Ovary (tissue), 9 donors: ENCODE results near the gene TXNL1. TPM values are rescaled to one million over a fixed set of nuclear protein-coding genes. Genes with fewer than 3 reads are reported as not detected.

ENCODE experiments used
- DNase-seq, 5 donors: peaks; one replicate each; pipeline ENCODE4 v3.0.0-alpha.2; 2019 to 2020
- H3K27ac ChIP-seq, 2 donors: fragments of 200-600 bp; one replicate each; pipeline versions ENCODE4 v1.5.1 to v1.8.0; 2019 to 2022
- H3K27me3 ChIP-seq: fragments of 200-600 bp; one replicate; pipeline ENCODE4 v1.8.0; 2022
- H3K36me3 ChIP-seq: fragments of 200-600 bp; sonication (generic); one replicate; pipeline ENCODE4 v1.5.1; 2019
- H3K4me1 ChIP-seq: one replicate; pipeline ENCODE4 v1.8.1; 2013; ENCODE audit warnings: mild to moderate bottlenecking, moderate library complexity; ENCODE audit not compliant: insufficient read depth
- H3K4me3 ChIP-seq: fragments of 200-600 bp; sonication (generic); one replicate; pipeline ENCODE4 v1.5.1; 2017
- H3K9me3 ChIP-seq, 2 donors: fragments of 200-600 bp in 1 of 2; sonication (generic) in 1 of 2; one replicate each; pipeline versions ENCODE4 v1.5.1 to v1.8.1; 2013 to 2019; ENCODE audit warnings: mild to moderate bottlenecking in 1 of 2, moderate library complexity in 1 of 2
- EP300 ChIP-seq: sonication (generic); formaldehyde crosslinking; IDR thresholded peaks from one replicate; pipeline ENCODE4 v1.6.1; 2017; ENCODE audit warnings: antibody characterized with exemption
- POLR2A ChIP-seq: fragments of 450-650 bp; IDR thresholded peaks from one replicate; pipeline ENCODE4 v1.6.1; 2017; ENCODE audit warnings: antibody characterized with exemption, mild to moderate bottlenecking, moderate library complexity
- WGBS, 3 donors: extraction: QIAGEN DNeasy Blood & Tissue Kit in 1 of 3; methylation state at CpG; one replicate each; pipeline versions ENCODE4 v1.1.5 to v1.1.7; 2013 to 2017; 5-methylcytosine and 5-hydroxymethylcytosine counted together
- intact Hi-C, 4 donors: fragments of 100-400 bp; cut with DNase I; formaldehyde crosslinking; loops; one replicate each; pipeline versions ENCODE4 v1.11.0 to v1.15.1; 2022 to 2023
- polyA plus RNA-seq, 2 donors: library from polyadenylated mRNA; stranded (reverse); fragments of 200-250 nt in 1 of 2; fragments of 350-450 nt in 1 of 2; fragmentation: Illumina TruSeq in 1 of 2; extraction: RNeasy Lipid Tissue Mini Kit (QIAGEN cat#74804) in 1 of 2; gene quantifications; one replicate each; pipeline ENCODE4 v1.2.3, GENCODE V29; 2013 to 2014
- total RNA-seq, 7 donors: library from RNA; depleted of rRNA in 2 of 7; stranded (reverse); fragments of >200 nt in 2 of 7; fragmentation: NEBNext Ultra II Directional in 3 of 7; extraction: Animal tissue kit (Norgen Biotek cat#: 25700) in 3 of 7; gene quantifications; one replicate each; pipeline versions ENCODE4 v1.1.0 to v1.2.4, GENCODE V29; 2016 to 2023
- TF ChIP-seq, protein P1 (sequence below), 3 donors: fragments of 450-650 bp in 2 of 3; fragments of 200-600 bp in 1 of 3; IDR thresholded peaks; one replicate each; pipeline versions ENCODE4 v1.5.1 to v1.8.0; 2016 to 2022; ENCODE audit warnings: antibody characterized with exemption in 3 of 3, mild to moderate bottlenecking in 1 of 3
- donor health status: DM: no; HTN: no; CAD: no; lungs with moderate emphysema.
- donor health status: DM: no; HTN: no; CAD: no.
- donor health status: Bipolar disorder and iron deficiency.
- donor health status: DM: yes; HTN: yes; CAD: no.
- donor health status: DM: no; HTN: no; CAD: no.
- donor health status: DM: yes; HTN: yes; CAD: no.

Gene TXNL1
- total and polyA plus RNA-seq, 9 donors = 34.6 to 109 (median 61.9) TPM

- no peaks in the 10 kb centered on the region for H3K9me3 ChIP-seq
- DNase-seq = no peak
- H3K27me3 ChIP-seq = no peaks in the 10 kb centered on the region
- intact Hi-C loops = no loop called here
- peak overlapping the region; percentile 70 for H3K4me3 ChIP-seq
- TF ChIP-seq, protein P1, sequence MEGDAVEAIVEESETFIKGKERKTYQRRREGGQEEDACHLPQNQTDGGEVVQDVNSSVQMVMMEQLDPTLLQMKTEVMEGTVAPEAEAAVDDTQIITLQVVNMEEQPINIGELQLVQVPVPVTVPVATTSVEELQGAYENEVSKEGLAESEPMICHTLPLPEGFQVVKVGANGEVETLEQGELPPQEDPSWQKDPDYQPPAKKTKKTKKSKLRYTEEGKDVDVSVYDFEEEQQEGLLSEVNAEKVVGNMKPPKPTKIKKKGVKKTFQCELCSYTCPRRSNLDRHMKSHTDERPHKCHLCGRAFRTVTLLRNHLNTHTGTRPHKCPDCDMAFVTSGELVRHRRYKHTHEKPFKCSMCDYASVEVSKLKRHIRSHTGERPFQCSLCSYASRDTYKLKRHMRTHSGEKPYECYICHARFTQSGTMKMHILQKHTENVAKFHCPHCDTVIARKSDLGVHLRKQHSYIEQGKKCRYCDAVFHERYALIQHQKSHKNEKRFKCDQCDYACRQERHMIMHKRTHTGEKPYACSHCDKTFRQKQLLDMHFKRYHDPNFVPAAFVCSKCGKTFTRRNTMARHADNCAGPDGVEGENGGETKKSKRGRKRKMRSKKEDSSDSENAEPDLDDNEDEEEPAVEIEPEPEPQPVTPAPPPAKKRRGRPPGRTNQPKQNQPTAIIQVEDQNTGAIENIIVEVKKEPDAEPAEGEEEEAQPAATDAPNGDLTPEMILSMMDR (IDR thresholded peaks at IDR 0.05) = no peak
- H3K27ac ChIP-seq = no peak overlapping the region
- H3K36me3 ChIP-seq = no peaks in the 10 kb centered on the region
- WGBS, 3 donors = 1 to 6% (median 1%) methylated on average over 8 of the region's 8 CpGs
- H3K4me1 ChIP-seq = peaks cover 2% of the 10 kb centered on the region
These were observed 1.2 kb downstream of the TXNL1 start for GRCh38 chr18:56637176-56637575.

- Histone ChIP-seq H3K27me3 (no peaks in the 10 kb centered on the region), H3K4me3 (no peak overlapping the region), H3K27ac (no peak overlapping the region), H3K36me3 (no peaks in the 10 kb centered on the region), H3K9me3 (no peaks in the 10 kb centered on the region), H3K4me1 (peaks cover 5% of the 10 kb centered on the region)
- intact Hi-C loops = no loop called here
- 86% methylated on average over 5 of the region's 5 CpGs for WGBS, 3 donors
- no peak for TF ChIP-seq POLR2A
- TF ChIP-seq EP300 = no peak
- TF ChIP-seq, protein P1 (IDR thresholded peaks at IDR 0.05) = no peak
- no peak for DNase-seq
These were observed 3.4 kb downstream of the TXNL1 start for GRCh38 chr18:56635007-56635406.

GRCh38 chr18:56632070-56633022 lies 6.0 kb downstream of the TXNL1 start:
- WGBS, 3 donors = 73 to 83% (median 80%) methylated on average over 7 of the region's 7 CpGs

DNA sequence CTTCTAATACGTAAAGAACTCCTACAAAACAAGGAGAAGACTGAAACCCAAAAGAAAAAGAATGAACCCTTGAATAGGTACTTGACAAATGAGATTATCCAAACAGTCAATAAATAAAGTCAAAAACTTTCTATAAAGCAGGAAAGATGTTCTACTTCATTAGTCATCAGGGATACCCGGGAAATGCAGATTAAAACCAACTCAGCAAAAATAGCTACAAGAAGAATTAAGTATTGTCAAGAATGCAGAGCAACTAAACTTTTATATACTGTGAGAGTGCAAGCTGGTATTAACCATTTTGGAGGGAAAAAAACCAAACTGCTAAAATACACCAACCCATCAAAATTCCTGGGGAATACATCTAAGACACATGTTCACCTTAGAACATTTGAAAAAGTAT lies 10.4 kb downstream of the TXNL1 start:
- no peak for DNase-seq
- no peak overlapping the region for H3K27ac ChIP-seq
- TF ChIP-seq POLR2A = no peak
- TF ChIP-seq, protein P1 (IDR thresholded peaks at IDR 0.05) = no peak
- no peak for TF ChIP-seq EP300
- intact Hi-C loops = no loop called here
- 70 to 76% (median 73%) methylated on average over 2 of the region's 2 CpGs for WGBS, 3 donors
- no peaks in the 10 kb centered on the region for H3K36me3 ChIP-seq
- H3K4me1 ChIP-seq = peaks cover 5% of the 10 kb centered on the region
- no peaks in the 10 kb centered on the region for H3K27me3 ChIP-seq
- H3K9me3 ChIP-seq = no peaks in the 10 kb centered on the region
- H3K4me3 ChIP-seq = no peak overlapping the region

More at GRCh38 chr18:56632070-56633022, 6.0 kb downstream of the TXNL1 start:
- TF ChIP-seq EP300 = no peak
- no peak for TF ChIP-seq POLR2A
- TF ChIP-seq, protein P1 (IDR thresholded peaks at IDR 0.05) = no peak
- H3K4me3 ChIP-seq = no peak overlapping the region
- H3K36me3 ChIP-seq = no peaks in the 10 kb centered on the region
- intact Hi-C loops = no loop called here
- no peak overlapping the region for H3K27ac ChIP-seq
- H3K27me3 ChIP-seq = no peaks in the 10 kb centered on the region
- no peak for DNase-seq
- H3K9me3 ChIP-seq = no peaks in the 10 kb centered on the region
- H3K4me1 ChIP-seq = peaks cover 5% of the 10 kb centered on the region
